Memory B cell (primary cell): Measurements from ENCODE around the gene SFXN5.

Experiments
- ATAC-seq: fragments of 150-1000 bp; cut with Tn5 transposase; 2 replicates; pipeline ENCODE4 v1.10.0; 2021; ENCODE audit warnings: low read depth, mild to moderate bottlenecking, moderate library complexity
- DNase-seq, 2 donors: peaks; one replicate each; pipeline ENCODE4 v3.0.0; 2022; ENCODE audit warnings: low spot score in 2 of 2
- H3K27ac Mint-ChIP-seq: one replicate; pipeline ENCODE4 v1.8.0; 2022; ENCODE audit warnings: mild to moderate bottlenecking, moderate library complexity, mixed read lengths
- H3K27me3 Mint-ChIP-seq: one replicate; pipeline ENCODE4 v1.8.0; 2022; ENCODE audit warnings: mixed read lengths
- H3K36me3 Mint-ChIP-seq: one replicate; pipeline ENCODE4 v1.8.0; 2022; ENCODE audit warnings: mild to moderate bottlenecking, mixed read lengths
- H3K4me1 Mint-ChIP-seq: one replicate; pipeline ENCODE4 v1.8.0; 2022; ENCODE audit warnings: mixed read lengths
- H3K4me3 Mint-ChIP-seq: one replicate; pipeline ENCODE4 v1.8.0; 2022; ENCODE audit warnings: mild to moderate bottlenecking, moderate library complexity, mixed read lengths
- H3K9me3 Mint-ChIP-seq: one replicate; pipeline ENCODE4 v1.8.0; 2022; ENCODE audit warnings: mixed read lengths

Gene SFXN5

GRCh38 chr2:72935611-72935957 is 135.9 kb downstream of the SFXN5 start:
- Mint-ChIP-seq H3K4me3 (no peak overlapping the region), H3K27ac (no peak overlapping the region), H3K27me3 (peaks cover 16% of the 10 kb centered on the region), H3K36me3 (no peaks in the 10 kb centered on the region), H3K4me1 (no peaks in the 10 kb centered on the region), H3K9me3 (no peaks in the 10 kb centered on the region)
- no peak for DNase-seq
- ATAC-seq = no peak

GRCh38 chr2:72934683-72935610 is 136.6 kb downstream of the SFXN5 start:
- DNase-seq (no peak), ATAC-seq (no peak)
- Mint-ChIP-seq H3K4me1 (no peaks in the 10 kb centered on the region), H3K27ac (no peak overlapping the region), H3K36me3 (no peaks in the 10 kb centered on the region), H3K27me3 (peaks cover 16% of the 10 kb centered on the region), H3K4me3 (no peak overlapping the region), H3K9me3 (no peaks in the 10 kb centered on the region)

GRCh38 chr2:72933646-72934151 is 137.8 kb downstream of the SFXN5 start:
- Mint-ChIP-seq H3K9me3 (no peaks in the 10 kb centered on the region), H3K4me3 (no peak overlapping the region), H3K27me3 (peaks cover 16% of the 10 kb centered on the region), H3K36me3 (no peaks in the 10 kb centered on the region), H3K27ac (no peak overlapping the region), H3K4me1 (no peaks in the 10 kb centered on the region)
- no peak for ATAC-seq
- DNase-seq = no peak

GRCh38 chr2:72933207-72933606 is 138.3 kb downstream of the SFXN5 start:
- no peaks in the 10 kb centered on the region for H3K36me3 Mint-ChIP-seq
- no peak overlapping the region for H3K27ac Mint-ChIP-seq
- no peaks in the 10 kb centered on the region for H3K9me3 Mint-ChIP-seq
- no peak for ATAC-seq
- no peak for DNase-seq
- no peaks in the 10 kb centered on the region for H3K4me1 Mint-ChIP-seq
- no peak overlapping the region for H3K4me3 Mint-ChIP-seq
- peaks cover 16% of the 10 kb centered on the region for H3K27me3 Mint-ChIP-seq

- no peak for DNase-seq
- H3K4me1 Mint-ChIP-seq = no peaks in the 10 kb centered on the region
- H3K4me3 Mint-ChIP-seq = no peak overlapping the region
- H3K27me3 Mint-ChIP-seq = peaks cover 14% of the 10 kb centered on the region
- H3K36me3 Mint-ChIP-seq = no peaks in the 10 kb centered on the region
- ATAC-seq = no peak
- no peaks in the 10 kb centered on the region for H3K9me3 Mint-ChIP-seq
- no peak overlapping the region for H3K27ac Mint-ChIP-seq
These were observed 138.7 kb downstream of the SFXN5 start for GRCh38 chr2:72932805-72933204.

GRCh38 chr2:72932045-72932740 is 139.3 kb downstream of the SFXN5 start:
- H3K4me1 Mint-ChIP-seq = no peaks in the 10 kb centered on the region
- H3K27ac Mint-ChIP-seq = no peak overlapping the region
- ATAC-seq = no peak
- H3K9me3 Mint-ChIP-seq = no peaks in the 10 kb centered on the region
- no peak for DNase-seq
- H3K36me3 Mint-ChIP-seq = no peaks in the 10 kb centered on the region
- H3K4me3 Mint-ChIP-seq = no peak overlapping the region
- peaks cover 12% of the 10 kb centered on the region for H3K27me3 Mint-ChIP-seq

- Mint-ChIP-seq H3K36me3 (no peaks in the 10 kb centered on the region), H3K27me3 (peaks cover 12% of the 10 kb centered on the region), H3K4me3 (no peak overlapping the region), H3K27ac (no peak overlapping the region), H3K4me1 (no peaks in the 10 kb centered on the region), H3K9me3 (no peaks in the 10 kb centered on the region)
- no peak for DNase-seq
- no peak for ATAC-seq
These were observed 140.1 kb downstream of the SFXN5 start for GRCh38 chr2:72931280-72931910.

GRCh38 chr2:72929010-72929409 is 142.5 kb downstream of the SFXN5 start:
- H3K4me1 Mint-ChIP-seq = peaks cover under 1% of the 10 kb centered on the region
- H3K4me3 Mint-ChIP-seq = no peak overlapping the region
- no peaks in the 10 kb centered on the region for H3K9me3 Mint-ChIP-seq

GRCh38 chr2:72927619-72928550 is 143.6 kb downstream of the SFXN5 start:
- Mint-ChIP-seq H3K4me3 (no peak overlapping the region), H3K27ac (no peak overlapping the region), H3K27me3 (peaks cover 10% of the 10 kb centered on the region), H3K4me1 (peaks cover 2% of the 10 kb centered on the region), H3K9me3 (no peaks in the 10 kb centered on the region), H3K36me3 (no peaks in the 10 kb centered on the region)
- ATAC-seq = no peak
- no peak for DNase-seq

More at GRCh38 chr2:72929010-72929409, 142.5 kb downstream of the SFXN5 start:
- ATAC-seq = no peak
- DNase-seq = no peak
- H3K27ac Mint-ChIP-seq = no peak overlapping the region
- peaks cover 3% of the 10 kb centered on the region for H3K27me3 Mint-ChIP-seq
- H3K36me3 Mint-ChIP-seq = no peaks in the 10 kb centered on the region

GRCh38 chr2:72926811-72927465 is 144.6 kb downstream of the SFXN5 start:
- Mint-ChIP-seq H3K4me1 (peaks cover 2% of the 10 kb centered on the region), H3K9me3 (no peaks in the 10 kb centered on the region), H3K27me3 (peaks cover 18% of the 10 kb centered on the region), H3K4me3 (no peak overlapping the region), H3K27ac (no peak overlapping the region), H3K36me3 (no peaks in the 10 kb centered on the region)
- ATAC-seq = no peak
- DNase-seq = no peak

- Mint-ChIP-seq H3K4me3 (no peak overlapping the region), H3K27me3 (peaks cover 19% of the 10 kb centered on the region), H3K9me3 (no peaks in the 10 kb centered on the region), H3K27ac (no peak overlapping the region), H3K36me3 (no peaks in the 10 kb centered on the region), H3K4me1 (peaks cover 2% of the 10 kb centered on the region)
- DNase-seq (no peak), ATAC-seq (no peak)
These were observed 145.1 kb downstream of the SFXN5 start for GRCh38 chr2:72926368-72926767.

- peaks cover 20% of the 10 kb centered on the region for H3K27me3 Mint-ChIP-seq
- DNase-seq = no peak
- peaks cover 4% of the 10 kb centered on the region for H3K4me1 Mint-ChIP-seq
- no peak overlapping the region for H3K27ac Mint-ChIP-seq
- no peaks in the 10 kb centered on the region for H3K36me3 Mint-ChIP-seq
- no peak for ATAC-seq
- no peaks in the 10 kb centered on the region for H3K9me3 Mint-ChIP-seq
- H3K4me3 Mint-ChIP-seq = no peak overlapping the region
These were observed 146.1 kb downstream of the SFXN5 start for GRCh38 chr2:72925328-72925943.
